ENCODE measurements around the gene SLC49A3.
A peak's percentile ranks its signal among the peaks of the same experiment; 100 is the strongest.

The SLC49A3 gene

DNA sequence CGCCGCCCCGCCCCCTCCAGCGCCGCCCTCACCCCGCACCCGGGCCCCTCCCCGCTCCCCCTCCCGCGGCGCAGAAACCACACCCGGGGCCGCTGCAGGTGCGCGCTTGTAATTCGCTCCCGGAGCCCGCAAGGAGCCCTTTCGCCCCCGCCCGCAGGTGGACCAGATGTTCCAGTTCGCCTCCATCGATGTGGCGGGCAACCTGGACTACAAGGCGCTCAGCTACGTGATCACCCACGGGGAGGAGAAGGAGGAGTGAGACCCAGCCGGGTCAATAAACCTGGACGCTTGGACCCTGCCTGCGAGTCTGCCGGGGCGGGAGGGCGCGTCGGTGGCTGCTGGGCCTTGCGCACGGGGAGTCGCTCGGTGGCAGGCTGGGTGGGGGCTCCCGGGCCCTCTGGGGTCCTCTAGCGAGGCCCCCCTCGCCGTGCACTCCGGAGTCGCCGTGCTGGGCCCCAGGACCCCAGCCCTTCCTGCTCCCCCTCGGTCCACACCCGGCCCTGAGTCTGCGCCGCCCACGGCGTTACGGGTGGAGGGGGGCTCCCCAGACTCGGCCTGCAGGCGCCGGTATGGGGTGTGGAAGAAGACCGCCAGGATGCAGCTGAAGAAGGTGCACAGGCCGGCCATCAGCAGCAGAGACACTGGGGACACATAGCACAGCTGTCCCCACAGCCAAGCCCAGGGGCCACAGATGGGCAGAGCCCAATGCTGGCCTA lies 7.1 kb downstream of the SLC49A3 start:
- Histone ChIP-seq H3K9ac (no peak overlapping the region), H3K4me3 (no peak overlapping the region), H3K27ac (no peak overlapping the region), H3K36me3 (no peaks in the 10 kb centered on the region), H3K4me2 (peak overlapping the region in 2 of 11 experiments; percentile 13 to 74; a peak in 1 of 22 replicates), H3K4me1 (peaks cover 48 to 79% (median 58%) of the 10 kb centered on the region in 10 experiments), H4K20me1 (0 out of 22 replicates have a peak, but pooled peaks cover 0 to 3% (median 0%) of the 10 kb centered on the region in 11 experiments), H3K9me3 (replicated peaks in 1 of 11) (no peaks in the 10 kb centered on the region), H3K27me3 (no peaks in the 10 kb centered on the region)
- TF ChIP-seq Cebpa-rat (IDR thresholded peaks at IDR 0.05): no peak

DNA sequence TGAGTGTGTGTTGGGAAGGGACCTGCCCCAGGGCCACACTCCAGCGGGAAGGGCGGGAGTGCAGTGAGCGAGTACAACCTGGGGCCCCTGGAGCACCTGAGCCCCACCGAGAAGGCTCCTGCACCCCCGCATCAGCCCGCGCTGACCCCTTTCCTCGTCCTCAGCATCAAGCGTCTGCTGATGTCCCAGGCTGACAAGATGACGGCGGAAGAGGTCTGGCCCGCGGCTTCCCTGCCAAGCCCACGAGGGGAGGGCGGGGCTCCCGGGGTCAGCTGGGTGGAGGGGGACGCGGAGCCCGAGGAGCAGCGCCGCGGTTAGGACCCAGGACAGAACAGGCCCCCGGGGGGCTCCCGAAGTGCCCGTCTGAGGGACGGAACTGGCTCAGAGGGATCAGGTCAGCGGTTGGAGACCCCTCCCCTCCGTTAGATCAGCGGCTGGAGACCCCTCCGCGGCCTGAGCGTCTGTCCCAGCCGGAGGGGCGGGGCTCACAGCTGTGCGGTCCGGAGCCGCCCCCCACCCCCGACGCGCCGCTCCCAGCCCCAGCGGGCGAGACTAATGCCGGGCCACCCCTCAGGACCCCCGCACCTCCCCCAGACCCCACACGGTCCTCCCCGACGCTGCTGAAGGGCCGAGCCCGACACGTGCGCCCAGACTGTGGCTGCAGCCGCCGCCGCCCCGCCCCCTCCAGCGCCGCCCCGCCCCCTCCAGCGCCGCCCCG lies 7.9 kb downstream of the SLC49A3 start:
- Histone ChIP-seq H3K4me3 (peak overlapping the region in 7 of 10 experiments; percentile 32 to 66 (median 43); a peak in 11 of 20 replicates), H3K9me3 (replicated peaks in 1 of 11) (no peaks in the 10 kb centered on the region), H3K4me1 (peaks cover 56 to 79% (median 62%) of the 10 kb centered on the region in 10 experiments), H4K20me1 (peaks cover 0 to 10% (median 0%) of the 10 kb centered on the region in 11 experiments; a peak in 2 of 22 replicates), H3K4me2 (peak overlapping the region; percentile 72 to 93 (median 90)), H3K27ac (peak overlapping the region; percentile 38 to 77 (median 52); a peak in 18 of 22 replicates), H3K36me3 (no peaks in the 10 kb centered on the region), H3K9ac (peak overlapping the region; percentile 45 to 73 (median 60); a peak in 19 of 22 replicates), H3K27me3 (no peaks in the 10 kb centered on the region)
- no peak for TF ChIP-seq Cebpa-rat (IDR thresholded peaks at IDR 0.05)

DNA sequence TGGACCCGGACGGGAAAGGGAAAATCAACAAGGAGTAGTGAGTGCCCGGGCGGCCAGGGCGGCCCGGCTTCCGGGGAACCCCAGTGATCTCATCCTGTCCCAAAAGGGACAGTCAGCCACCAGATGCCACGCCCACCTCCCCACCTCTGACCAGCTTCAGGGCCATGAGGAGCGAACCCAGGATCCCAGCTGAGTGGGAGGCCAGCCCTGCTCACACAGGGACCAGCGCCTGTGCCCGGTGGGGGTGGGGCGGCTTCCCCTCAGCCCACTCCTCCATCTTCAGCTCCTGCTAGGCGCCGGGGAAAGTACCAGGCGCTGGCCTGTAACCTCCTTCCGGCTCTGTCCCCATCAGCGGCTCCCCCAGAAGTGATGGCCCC lies 8.4 kb downstream of the SLC49A3 start:
- Histone ChIP-seq H3K4me1 (peaks cover 61 to 79% (median 64%) of the 10 kb centered on the region in 10 experiments), H4K20me1 (peaks cover 0 to 10% (median 0%) of the 10 kb centered on the region in 11 experiments; a peak in 2 of 22 replicates), H3K27me3 (no peaks in the 10 kb centered on the region), H3K9me3 (replicated peaks in 1 of 11) (no peaks in the 10 kb centered on the region), H3K27ac (peak overlapping the region in 10 of 11 experiments; percentile 38 to 77 (median 54); a peak in 17 of 22 replicates), H3K9ac (peak overlapping the region; percentile 45 to 73 (median 60); a peak in 19 of 22 replicates), H3K36me3 (no peaks in the 10 kb centered on the region), H3K4me2 (peak overlapping the region; percentile 72 to 93 (median 90)), H3K4me3 (peak overlapping the region in 7 of 10 experiments; percentile 32 to 66 (median 43); a peak in 10 of 20 replicates)
- TF ChIP-seq Cebpa-rat (IDR thresholded peaks at IDR 0.05): no peak

DNA sequence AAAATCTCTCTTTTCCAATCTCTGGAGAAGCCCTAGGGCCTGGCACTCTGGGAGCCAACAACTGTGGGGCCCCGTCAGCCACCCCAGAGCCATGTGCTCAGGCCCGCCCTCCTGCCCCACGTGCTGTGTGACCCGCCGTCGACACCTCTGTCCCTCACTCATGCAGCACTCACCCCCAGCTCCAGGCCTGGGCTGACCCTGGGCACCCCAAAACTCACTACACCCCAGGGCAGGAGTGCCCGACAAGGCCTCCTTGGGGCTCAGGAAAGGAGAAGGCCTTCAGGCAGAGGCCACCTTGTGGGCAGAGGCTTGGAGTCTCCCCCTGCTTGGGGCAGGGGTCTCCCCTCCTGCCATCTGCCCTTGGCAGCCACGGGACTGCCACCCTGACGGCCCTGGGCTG lies 8.9 kb downstream of the SLC49A3 start:
- H3K36me3 ChIP-seq: no peaks in the 10 kb centered on the region
- no peak for TF ChIP-seq Cebpa-rat (IDR thresholded peaks at IDR 0.05)
- H3K27me3 ChIP-seq: no peaks in the 10 kb centered on the region
- peaks cover 65 to 83% (median 69%) of the 10 kb centered on the region in 10 experiments for H3K4me1 ChIP-seq
- peak overlapping the region; percentile 72 to 93 (median 90); a peak in 19 of 22 replicates for H3K4me2 ChIP-seq
- no peak overlapping the region for H3K4me3 ChIP-seq
- peak overlapping the region in 7 of 11 experiments; percentile 49 to 71 (median 58); a peak in 6 of 22 replicates for H3K9ac ChIP-seq
- H4K20me1 ChIP-seq: peaks cover 0 to 10% (median 0%) of the 10 kb centered on the region in 11 experiments; a peak in 2 of 22 replicates
- H3K9me3 ChIP-seq (replicated peaks in 1 of 11): no peaks in the 10 kb centered on the region
- H3K27ac ChIP-seq: peak overlapping the region in 6 of 11 experiments; percentile 38 to 65 (median 56); a peak in 6 of 22 replicates

DNA sequence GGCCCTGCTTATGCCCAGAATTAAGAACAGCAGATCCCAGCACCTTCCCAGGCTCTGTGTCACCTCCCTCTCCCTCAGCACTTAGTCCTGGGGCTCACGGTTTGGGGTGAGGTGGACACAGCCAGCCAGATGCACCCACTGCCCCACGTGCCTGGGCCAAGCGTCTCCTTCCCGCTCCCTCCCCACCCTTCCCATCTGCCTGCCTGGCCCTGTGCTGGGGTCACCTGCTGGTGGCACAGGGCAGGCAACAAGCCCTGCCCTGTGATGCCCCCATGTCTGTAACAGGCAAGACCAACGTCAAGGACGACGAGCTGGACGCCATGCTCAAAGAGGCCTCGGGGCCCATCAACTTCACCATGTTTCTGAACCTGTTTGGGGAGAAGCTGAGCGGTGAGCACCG lies 9.3 kb downstream of the SLC49A3 start:
- H3K4me1 ChIP-seq: peaks cover 67 to 85% (median 73%) of the 10 kb centered on the region in 10 experiments
- no peaks in the 10 kb centered on the region for H3K36me3 ChIP-seq
- peaks cover 0 to 10% (median 0%) of the 10 kb centered on the region in 11 experiments; a peak in 2 of 22 replicates for H4K20me1 ChIP-seq
- H3K4me2 ChIP-seq: peak overlapping the region in 1 of 11 experiments; percentile 90; a peak in 1 of 22 replicates
- no peak overlapping the region for H3K4me3 ChIP-seq
- no peak overlapping the region for H3K27ac ChIP-seq
- H3K9me3 ChIP-seq (replicated peaks in 1 of 11): no peaks in the 10 kb centered on the region
- TF ChIP-seq Cebpa-rat (IDR thresholded peaks at IDR 0.05): no peak
- H3K27me3 ChIP-seq: no peaks in the 10 kb centered on the region
- peak overlapping the region in 2 of 11 experiments; percentile 6 to 63; a peak in 2 of 22 replicates for H3K9ac ChIP-seq

DNA sequence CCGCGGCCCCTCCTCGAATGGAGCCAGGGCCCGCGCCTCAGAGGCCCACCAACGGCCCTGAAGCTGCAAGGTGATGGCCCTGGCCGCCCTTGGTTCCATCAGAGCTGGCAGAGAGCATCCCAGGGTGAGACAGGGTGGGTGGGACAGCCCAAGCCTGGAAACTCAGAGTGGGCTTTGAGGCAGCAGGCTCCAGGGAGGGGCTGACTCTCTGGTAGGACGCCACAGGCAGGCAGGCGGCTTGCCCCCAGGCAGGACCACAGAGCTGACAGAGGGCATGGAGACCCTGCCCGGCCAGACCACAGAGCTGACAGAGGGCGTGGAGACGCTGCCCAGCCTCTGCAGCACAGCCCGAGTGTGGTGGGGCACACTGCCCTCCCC lies 9.9 kb downstream of the SLC49A3 start:
- no peak for TF ChIP-seq Cebpa-rat (IDR thresholded peaks at IDR 0.05)
- Histone ChIP-seq H3K4me2 (peak overlapping the region in 2 of 11 experiments; percentile 99 to 100; a peak in 1 of 22 replicates), H3K4me3 (no peak overlapping the region), H4K20me1 (peaks cover 0 to 10% (median 0%) of the 10 kb centered on the region in 11 experiments; a peak in 2 of 22 replicates), H3K27me3 (no peaks in the 10 kb centered on the region), H3K4me1 (peaks cover 64 to 80% (median 73%) of the 10 kb centered on the region in 10 experiments), H3K9me3 (replicated peaks in 1 of 11) (no peaks in the 10 kb centered on the region), H3K36me3 (no peaks in the 10 kb centered on the region), H3K9ac (peak overlapping the region in 1 of 11 experiments; percentile 6; a peak in 1 of 22 replicates), H3K27ac (no peak overlapping the region)

DNA sequence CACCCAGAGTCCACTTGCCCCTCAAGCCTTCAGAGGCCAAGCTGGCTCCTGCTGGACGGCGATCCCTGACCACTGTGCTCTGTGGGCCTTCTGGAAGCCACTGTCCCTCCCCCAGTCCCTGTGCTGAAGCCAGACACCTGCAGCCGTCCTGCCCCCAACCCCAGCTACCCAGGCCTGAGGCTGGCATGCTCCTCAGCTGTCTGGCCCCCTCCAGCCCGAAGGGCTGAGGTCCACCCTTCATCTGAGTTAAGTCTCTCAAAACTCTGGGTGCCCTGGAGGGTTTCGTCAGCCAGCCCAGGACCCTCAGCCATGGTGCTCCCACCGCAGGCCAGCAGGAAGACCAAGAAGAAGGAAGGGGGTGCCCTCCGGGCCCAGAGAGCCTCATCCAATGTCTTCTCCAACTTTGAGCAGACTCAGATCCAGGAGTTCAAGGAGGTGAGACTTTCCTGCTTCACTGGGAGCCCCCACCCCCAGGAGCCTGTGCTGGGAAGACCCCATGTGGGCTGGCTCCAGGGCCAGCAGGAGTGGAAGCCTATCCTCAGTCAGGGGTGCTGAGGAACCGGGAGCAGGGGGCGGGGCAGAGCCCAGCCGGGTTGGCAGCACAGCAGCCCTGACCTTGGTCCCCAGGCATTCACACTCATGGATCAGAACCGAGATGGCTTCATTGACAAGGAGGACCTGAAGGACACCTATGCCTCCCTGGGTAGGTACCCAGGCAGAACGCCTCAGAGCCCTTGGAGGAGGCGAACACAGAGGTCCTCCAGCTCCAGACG lies 10.4 kb downstream of the SLC49A3 start:
- Histone ChIP-seq H3K27me3 (no peaks in the 10 kb centered on the region), H3K4me1 (peaks cover 58 to 75% (median 69%) of the 10 kb centered on the region in 10 experiments), H3K4me2 (peak overlapping the region in 9 of 11 experiments; percentile 95 to 100 (median 98); a peak in 13 of 22 replicates), H3K27ac (no peak overlapping the region), H3K4me3 (no peak overlapping the region), H4K20me1 (peaks cover 0 to 10% (median 0%) of the 10 kb centered on the region in 11 experiments; a peak in 3 of 22 replicates), H3K36me3 (no peaks in the 10 kb centered on the region), H3K9me3 (replicated peaks in 1 of 11) (no peaks in the 10 kb centered on the region), H3K9ac (peak overlapping the region in 1 of 11 experiments; percentile 15; a peak in 1 of 22 replicates)
- no peak for TF ChIP-seq Cebpa-rat (IDR thresholded peaks at IDR 0.05)
